ENCODE measurements around the gene MARCHF10. TPM values are rescaled to one million over a fixed set of nuclear protein-coding genes. Genes with fewer than 3 reads are reported as not detected.
A peak's percentile ranks its signal among the peaks of the same experiment; 100 is the strongest.

MARCHF10 gene
- total and polyA plus RNA-seq, 3 donors from 2014 or later, result 61.5 to 266 (median 118) TPM

GRCh38 chr17:62652251-62653001 lies 155.7 kb downstream of the MARCHF10 start:
- H3K27ac ChIP-seq, result peak overlapping the region in 1 of 2 donors; percentile 24
- intact Hi-C loops (cut with DNase I; ENCODE audit: low total_unique reads), result no loop called here
- no peak for TF ChIP-seq POLR2A (IDR thresholded peaks at IDR 0.05)
- no peak for TF ChIP-seq CTCF (IDR thresholded peaks at IDR 0.05)
- no peaks in the 10 kb centered on the region for H3K27me3 ChIP-seq
- H3K36me3 ChIP-seq (ENCODE audit: low read depth, missing control alignments), result no peaks in the 10 kb centered on the region
- DNase-seq, result no peak
- no peaks in the 10 kb centered on the region for H3K9me3 ChIP-seq
- H3K4me1 ChIP-seq, result peaks cover 39% of the 10 kb centered on the region
- 12 to 14% methylated on average over 39 to 54 of the region's 57 CpGs for WGBS, 2 donors
- H3K4me3 ChIP-seq, result peak overlapping the region; percentile 36 to 44

Small RNA genes within 50 kb of the gene (small RNA-seq; reads per million reads assigned to genes)
- gene RF00019, result 0 reads per million in 2 donors
- 0 reads per million in 2 donors for gene RNU6-446P

Other genes with a start within 250 kb of the MARCHF10 start
- 10 to 100 TPM; 32.9 to 40.3 TPM for gene MRC2, start 180.6 kb downstream of the MARCHF10 start, total RNA-seq
- 60.9 TPM for gene MRC2, start 180.6 kb downstream of the MARCHF10 start, polyA plus RNA-seq (ENCODE audit: insufficient read depth, low read depth, low replicate concordance)
- 100 to 1,000 TPM; 163 to 219 TPM for gene TANC2, start 157.9 kb upstream of the MARCHF10 start, total RNA-seq
- 53.2 TPM for gene TANC2, start 157.9 kb upstream of the MARCHF10 start, polyA plus RNA-seq (ENCODE audit: insufficient read depth, low read depth, low replicate concordance)

Data from testis (tissue), 3 donors.